Skeletal muscle satellite cell (primary cell): Measurements from ENCODE around the gene ESRRB.

Experiments
- H3K27me3 ChIP-seq: 2 replicates; pipeline ENCODE4 v1.7.0; 2013; ENCODE audit warnings: low read length; ENCODE audit not compliant: control insufficient read depth, insufficient read depth
- H3K36me3 ChIP-seq: 2 replicates; pipeline ENCODE4 v1.7.0; 2013; ENCODE audit warnings: mild to moderate bottlenecking, control low read depth, low read length; ENCODE audit not compliant: insufficient read depth
- H3K4me1 ChIP-seq: 2 replicates; pipeline ENCODE4 v1.7.0; 2013; ENCODE audit warnings: low read length; ENCODE audit not compliant: control insufficient read depth, insufficient read depth
- H3K4me2 ChIP-seq: 2 replicates; pipeline ENCODE4 v1.7.0; 2013; ENCODE audit warnings: mild to moderate bottlenecking, low read length
- H3K4me3 ChIP-seq: 2 replicates; pipeline ENCODE4 v1.7.0; 2013; ENCODE audit warnings: low read length
- H3K9ac ChIP-seq: 2 replicates; pipeline ENCODE4 v1.7.0; 2013; ENCODE audit warnings: mild to moderate bottlenecking, low read depth, low read length, moderate library complexity
- H3K9me3 ChIP-seq: replicated peaks from 2 replicates; pipeline ENCODE4 v1.7.0; 2013; ENCODE audit warnings: mild to moderate bottlenecking, control low read depth, low read length

ESRRB gene

DNA sequence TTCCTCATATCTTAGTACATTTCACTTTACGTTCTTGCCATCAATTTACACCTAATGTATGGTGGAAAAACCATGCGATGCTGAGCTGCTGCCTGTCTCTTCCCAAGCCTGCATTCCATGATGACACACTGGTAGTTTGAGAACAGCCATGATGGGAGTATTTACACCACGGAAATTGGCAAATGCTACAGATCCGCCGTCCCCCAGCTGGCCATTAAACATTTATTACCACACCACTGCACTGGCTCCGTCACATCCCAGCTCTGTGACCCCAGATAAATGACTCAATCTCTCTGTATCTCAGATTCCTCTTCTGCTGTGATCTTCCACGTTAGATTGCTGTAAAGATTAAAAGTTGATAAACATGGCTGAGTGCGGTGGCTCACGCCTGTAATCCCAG lies 13.9 kb downstream of the ESRRB start:
- H3K9ac ChIP-seq, result no peak overlapping the region
- H3K27me3 ChIP-seq, result peaks cover 21% of the 10 kb centered on the region
- no peak overlapping the region for H3K4me3 ChIP-seq
- H3K9me3 ChIP-seq, result no peaks in the 10 kb centered on the region
- H3K4me1 ChIP-seq, result no peaks in the 10 kb centered on the region
- H3K4me2 ChIP-seq, result no peak overlapping the region
- H3K36me3 ChIP-seq, result no peaks in the 10 kb centered on the region

DNA sequence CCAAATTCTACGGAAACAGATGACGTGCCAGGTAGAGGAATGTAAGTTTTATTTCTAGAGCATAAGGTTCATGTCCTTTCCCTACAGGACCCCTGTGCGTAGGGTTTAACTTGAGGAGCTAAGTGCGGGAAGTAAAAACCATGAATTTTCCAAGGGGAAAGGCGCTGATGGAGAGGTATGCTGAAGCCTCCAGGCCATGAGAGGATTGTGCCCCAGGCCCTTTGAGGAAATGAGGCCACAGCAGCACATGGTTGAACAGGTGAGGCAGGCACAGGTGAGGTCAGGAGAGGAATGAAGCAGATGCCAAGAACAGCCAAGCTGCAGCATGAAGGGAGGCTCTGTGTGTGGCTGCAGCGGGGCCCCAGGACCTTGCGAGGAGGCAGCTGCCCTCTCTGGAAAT lies 14.7 kb downstream of the ESRRB start:
- no peaks in the 10 kb centered on the region for H3K9me3 ChIP-seq
- H3K9ac ChIP-seq, result no peak overlapping the region
- H3K4me1 ChIP-seq, result no peaks in the 10 kb centered on the region
- no peak overlapping the region for H3K4me3 ChIP-seq
- H3K36me3 ChIP-seq, result no peaks in the 10 kb centered on the region
- H3K4me2 ChIP-seq, result no peak overlapping the region
- H3K27me3 ChIP-seq, result peaks cover 14% of the 10 kb centered on the region

DNA sequence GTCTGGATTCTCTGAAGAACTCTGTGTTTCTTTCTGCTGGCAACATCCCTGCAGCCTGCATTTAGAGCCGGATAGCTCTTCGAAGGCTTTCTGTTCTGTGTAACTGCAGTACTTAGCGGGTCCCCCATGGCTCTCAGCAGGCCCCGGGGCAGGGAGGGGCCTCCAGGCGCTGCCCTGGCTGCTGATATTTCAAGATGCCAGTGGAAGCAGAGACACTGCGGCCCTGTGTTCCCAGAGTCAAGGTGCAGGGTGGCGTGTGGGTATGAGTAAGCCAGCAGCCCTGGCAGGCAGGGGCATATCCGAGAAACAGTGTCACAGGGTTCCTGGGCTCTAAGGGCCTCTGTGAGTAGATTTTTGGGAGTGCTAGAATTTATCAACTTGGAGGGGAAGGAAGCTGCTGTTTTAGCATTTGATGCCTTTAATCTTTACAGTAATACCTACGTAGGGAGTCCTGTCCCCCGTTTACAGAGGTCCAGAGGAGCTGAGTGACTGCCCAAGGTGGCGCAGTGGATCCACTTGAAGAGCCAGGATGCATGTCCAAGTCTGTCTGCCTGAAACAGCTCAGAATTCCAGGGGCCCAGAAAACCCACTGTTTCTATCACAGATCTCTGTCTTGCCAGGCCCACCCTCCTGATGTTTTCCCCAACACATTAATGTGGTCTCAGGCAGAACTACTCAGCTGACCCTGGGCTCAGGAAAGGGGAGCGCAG lies 16.2 kb downstream of the ESRRB start:
- Histone ChIP-seq H3K27me3 (peaks cover 19% of the 10 kb centered on the region), H3K9me3 (no peaks in the 10 kb centered on the region), H3K4me3 (no peak overlapping the region), H3K36me3 (no peaks in the 10 kb centered on the region), H3K9ac (no peak overlapping the region), H3K4me1 (no peaks in the 10 kb centered on the region), H3K4me2 (no peak overlapping the region)

DNA sequence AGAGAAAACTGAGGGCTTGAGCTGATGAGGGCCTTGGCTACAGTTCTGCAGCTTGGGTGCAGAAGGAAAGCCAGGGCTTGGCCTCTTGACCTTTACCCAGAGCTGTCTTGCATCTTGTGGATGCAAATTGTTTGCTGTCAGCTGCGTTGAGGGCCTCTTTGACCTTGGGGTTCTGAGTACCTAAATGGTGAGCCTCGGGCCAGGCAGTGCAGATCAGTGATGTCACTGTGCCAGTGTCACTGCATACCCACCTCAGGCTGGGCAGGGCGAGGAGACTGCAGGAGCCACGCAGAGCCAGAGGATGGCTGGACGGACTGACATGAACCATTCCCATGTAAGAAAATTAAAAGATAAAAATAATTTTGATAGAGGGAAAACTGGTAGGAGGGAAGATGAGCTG lies 18.6 kb downstream of the ESRRB start:
- no peaks in the 10 kb centered on the region for H3K36me3 ChIP-seq
- no peaks in the 10 kb centered on the region for H3K9me3 ChIP-seq
- no peak overlapping the region for H3K4me2 ChIP-seq
- H3K4me1 ChIP-seq, result no peaks in the 10 kb centered on the region
- no peak overlapping the region for H3K4me3 ChIP-seq
- H3K27me3 ChIP-seq, result peaks cover 30% of the 10 kb centered on the region
- no peak overlapping the region for H3K9ac ChIP-seq

DNA sequence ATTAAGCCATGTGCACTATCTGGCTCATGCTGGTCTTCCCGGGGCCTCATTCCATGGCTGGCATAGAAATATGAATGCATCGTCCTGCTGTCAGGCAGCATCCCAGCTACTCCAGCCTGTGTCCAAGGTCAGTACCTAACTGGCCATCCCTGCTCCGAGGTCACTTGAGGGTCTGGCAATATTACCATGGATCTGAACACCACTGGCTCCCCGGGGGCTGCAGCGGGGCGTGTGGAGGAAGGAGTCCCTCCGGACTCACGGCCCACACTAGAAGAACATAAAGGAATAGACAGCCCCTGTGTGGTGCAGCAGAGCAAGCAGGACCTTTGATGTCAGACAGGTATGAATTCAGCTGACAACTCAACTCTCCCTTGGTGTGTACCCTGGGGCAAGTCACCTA lies 19.2 kb downstream of the ESRRB start:
- Histone ChIP-seq H3K9ac (no peak overlapping the region), H3K4me1 (no peaks in the 10 kb centered on the region), H3K4me2 (no peak overlapping the region), H3K4me3 (no peak overlapping the region), H3K9me3 (no peaks in the 10 kb centered on the region), H3K36me3 (no peaks in the 10 kb centered on the region), H3K27me3 (peaks cover 34% of the 10 kb centered on the region)

DNA sequence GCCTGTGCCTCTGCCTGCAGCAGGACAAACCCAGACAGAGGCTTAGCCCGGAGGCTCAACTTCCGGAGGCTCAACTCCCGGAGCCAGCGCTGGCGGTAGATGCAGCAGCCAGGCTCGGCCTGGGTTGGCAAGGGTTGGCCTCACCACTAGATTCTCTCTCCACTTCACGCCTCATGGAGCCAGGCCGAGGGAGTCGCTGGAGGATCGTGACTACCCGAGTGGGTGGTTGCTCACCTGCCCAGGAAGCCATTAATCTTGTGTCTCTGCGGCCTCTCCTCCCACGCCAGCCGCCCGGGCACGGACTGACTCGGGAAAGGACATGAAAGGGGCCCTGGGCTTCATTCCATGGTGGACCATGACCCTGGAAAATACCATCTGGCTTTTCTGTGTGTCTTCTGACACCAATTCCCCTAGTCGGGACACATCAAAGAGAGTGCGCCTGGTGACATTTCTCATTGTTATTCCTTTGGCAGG lies 20.8 kb downstream of the ESRRB start:
- Histone ChIP-seq H3K27me3 (peaks cover 42% of the 10 kb centered on the region), H3K4me3 (no peak overlapping the region), H3K9ac (no peak overlapping the region), H3K4me1 (no peaks in the 10 kb centered on the region), H3K4me2 (no peak overlapping the region), H3K9me3 (no peaks in the 10 kb centered on the region), H3K36me3 (no peaks in the 10 kb centered on the region)

DNA sequence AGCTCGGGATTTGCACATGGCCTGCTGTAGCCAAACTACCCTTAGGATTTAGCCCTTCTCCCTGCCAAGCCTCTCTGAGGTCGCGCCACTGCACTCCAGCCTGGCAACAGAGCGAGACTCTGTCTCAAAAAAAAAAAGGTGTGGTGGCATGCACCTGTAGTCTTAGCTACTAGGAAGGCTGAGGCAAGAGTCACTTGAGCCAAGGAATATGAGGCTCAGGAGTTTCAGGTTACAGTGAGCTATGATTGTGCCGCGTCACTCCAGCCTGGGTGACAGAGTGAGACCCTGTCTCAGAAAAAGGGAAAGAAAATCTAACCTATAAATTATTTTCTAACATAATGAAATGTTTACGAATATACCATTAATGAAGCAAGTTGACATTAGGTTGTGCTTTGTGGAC lies 29.7 kb downstream of the ESRRB start:
- H3K27me3 ChIP-seq, result peaks cover 41% of the 10 kb centered on the region
- H3K4me2 ChIP-seq, result no peak overlapping the region
- H3K4me3 ChIP-seq, result no peak overlapping the region
- H3K36me3 ChIP-seq, result no peaks in the 10 kb centered on the region
- no peaks in the 10 kb centered on the region for H3K9me3 ChIP-seq
- no peaks in the 10 kb centered on the region for H3K4me1 ChIP-seq
- no peak overlapping the region for H3K9ac ChIP-seq

DNA sequence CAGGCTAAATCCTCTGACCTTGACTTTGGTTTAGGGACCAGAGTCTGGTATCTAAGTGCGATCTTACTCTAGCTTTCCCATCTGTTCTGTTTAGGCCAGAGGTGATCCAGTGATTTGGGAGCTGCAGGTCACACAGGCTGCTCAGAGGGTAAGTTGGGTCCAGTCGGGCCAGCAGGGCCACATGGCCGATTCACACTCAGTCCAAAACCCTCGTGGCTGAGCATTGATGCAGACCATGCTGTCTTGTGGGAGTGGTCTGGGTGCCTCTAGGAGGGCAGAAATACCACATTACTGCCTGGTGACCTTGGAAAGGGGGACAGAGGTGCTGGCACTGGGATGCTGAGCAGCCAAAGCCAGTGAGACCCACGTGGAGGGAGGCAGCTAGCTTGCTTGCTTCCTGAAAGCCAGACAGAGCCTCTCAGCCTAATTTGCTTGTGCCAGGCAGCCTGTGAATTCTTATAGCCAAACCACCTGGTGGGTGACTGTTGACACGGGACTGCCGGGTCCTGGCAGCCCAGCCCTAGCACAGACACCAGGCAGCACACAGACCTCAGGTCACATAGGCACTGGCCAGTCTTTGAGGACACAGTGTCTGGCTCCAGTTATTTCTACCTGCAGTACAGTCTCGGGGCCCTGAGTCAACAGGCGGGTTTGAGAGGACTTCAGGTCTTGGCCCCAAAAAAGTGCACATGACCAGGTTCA lies 31.7 kb downstream of the ESRRB start:
- Histone ChIP-seq H3K27me3 (peaks cover 42% of the 10 kb centered on the region), H3K9me3 (no peaks in the 10 kb centered on the region), H3K9ac (no peak overlapping the region), H3K4me3 (no peak overlapping the region), H3K36me3 (no peaks in the 10 kb centered on the region), H3K4me2 (no peak overlapping the region), H3K4me1 (no peaks in the 10 kb centered on the region)

DNA sequence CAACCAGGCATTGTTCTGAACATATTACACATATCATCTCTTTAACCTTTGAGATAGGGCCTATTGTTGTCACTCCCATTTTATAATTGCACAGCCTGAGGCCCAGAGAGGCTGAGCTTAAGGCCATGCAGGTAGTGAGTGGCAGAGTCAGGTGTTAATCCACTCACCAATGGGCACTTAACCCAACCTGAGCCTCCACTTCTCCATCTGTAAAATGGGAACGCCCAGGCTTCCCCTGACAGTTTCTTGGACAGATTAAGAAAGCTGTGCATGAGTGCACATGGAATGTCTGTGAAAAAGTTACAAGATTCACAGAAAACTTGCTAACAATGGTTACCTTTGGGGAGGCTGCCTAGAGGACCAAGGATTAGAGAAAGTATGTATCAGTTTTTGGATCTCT lies 32.9 kb downstream of the ESRRB start:
- peaks cover 46% of the 10 kb centered on the region for H3K27me3 ChIP-seq
- no peak overlapping the region for H3K4me2 ChIP-seq
- no peaks in the 10 kb centered on the region for H3K9me3 ChIP-seq
- no peak overlapping the region for H3K9ac ChIP-seq
- no peaks in the 10 kb centered on the region for H3K36me3 ChIP-seq
- no peaks in the 10 kb centered on the region for H3K4me1 ChIP-seq
- no peak overlapping the region for H3K4me3 ChIP-seq

DNA sequence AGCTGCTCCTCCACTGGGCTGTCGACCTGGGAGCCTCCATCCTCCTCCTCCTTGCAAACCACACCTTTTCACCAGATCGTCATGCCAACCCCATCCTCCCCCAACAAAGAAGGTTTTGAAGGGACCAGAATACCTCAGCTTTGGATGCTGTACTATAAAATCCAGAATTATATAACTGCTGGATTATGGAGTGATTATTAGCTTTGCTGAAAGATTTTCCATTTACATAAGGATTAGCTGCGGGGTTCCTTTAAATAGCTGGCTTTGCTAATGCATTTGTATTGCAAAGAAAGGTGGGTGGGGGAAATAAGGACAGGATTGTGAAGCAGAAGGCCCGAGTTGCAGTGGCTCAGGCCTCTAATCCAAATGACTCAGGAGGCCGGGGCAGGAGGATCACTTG lies 36.6 kb downstream of the ESRRB start:
- H3K27me3 ChIP-seq, result peaks cover 36% of the 10 kb centered on the region
- H3K9ac ChIP-seq, result no peak overlapping the region
- H3K4me3 ChIP-seq, result no peak overlapping the region
- no peaks in the 10 kb centered on the region for H3K36me3 ChIP-seq
- no peaks in the 10 kb centered on the region for H3K9me3 ChIP-seq
- H3K4me1 ChIP-seq, result no peaks in the 10 kb centered on the region
- H3K4me2 ChIP-seq, result no peak overlapping the region

DNA sequence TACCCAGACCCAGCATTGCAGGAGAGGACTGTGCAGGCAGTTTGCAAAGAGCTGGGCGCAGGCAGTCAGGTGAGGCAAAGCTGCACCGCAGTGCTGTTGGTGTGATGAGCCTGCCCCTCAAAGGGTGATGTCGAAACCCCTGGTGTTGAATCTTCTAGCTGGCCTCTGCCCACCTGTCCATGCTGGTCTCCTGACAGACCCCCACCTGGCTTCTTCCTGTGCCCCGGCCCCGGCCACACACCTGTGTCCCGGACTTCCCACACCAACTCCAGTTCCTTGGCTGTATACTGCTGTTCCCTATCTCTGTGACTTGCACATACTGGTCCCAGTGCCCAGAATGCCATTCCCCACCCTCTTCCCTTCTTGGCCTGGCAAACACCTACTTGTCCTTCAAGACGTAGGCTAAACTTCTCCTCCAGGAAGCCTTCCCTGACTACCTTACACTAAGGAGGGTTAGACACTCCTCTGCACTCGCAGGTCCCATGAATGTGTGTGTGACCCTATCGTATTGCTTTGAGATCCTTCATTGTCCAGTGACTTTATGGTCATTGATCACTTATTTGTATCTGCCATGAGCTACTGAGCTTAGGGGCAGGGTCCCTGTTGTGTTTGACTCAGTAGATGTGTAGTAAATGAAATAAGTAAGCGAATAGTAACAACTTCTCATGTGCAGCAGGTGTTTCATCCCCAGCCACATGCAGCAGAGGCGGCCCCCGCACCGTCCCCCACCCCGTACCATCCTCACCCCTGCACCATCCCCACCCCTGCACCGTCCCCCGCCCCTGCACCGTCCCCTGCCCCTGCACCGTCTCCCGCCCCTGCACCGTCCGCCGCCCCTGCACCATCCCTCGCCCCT lies 37.4 kb downstream of the ESRRB start:
- Histone ChIP-seq H3K27me3 (peaks cover 34% of the 10 kb centered on the region), H3K9me3 (no peaks in the 10 kb centered on the region), H3K36me3 (no peaks in the 10 kb centered on the region), H3K9ac (no peak overlapping the region), H3K4me3 (no peak overlapping the region), H3K4me1 (no peaks in the 10 kb centered on the region), H3K4me2 (no peak overlapping the region)
